Measurements from ENCODE around the gene TBXAS1. TPM values are rescaled to one million over a fixed set of nuclear protein-coding genes. Genes with fewer than 3 reads are reported as not detected.

Gene TBXAS1
- total and polyA plus RNA-seq, 2 donors from 2014 or later = 14.2 to 33.6 TPM

DNA sequence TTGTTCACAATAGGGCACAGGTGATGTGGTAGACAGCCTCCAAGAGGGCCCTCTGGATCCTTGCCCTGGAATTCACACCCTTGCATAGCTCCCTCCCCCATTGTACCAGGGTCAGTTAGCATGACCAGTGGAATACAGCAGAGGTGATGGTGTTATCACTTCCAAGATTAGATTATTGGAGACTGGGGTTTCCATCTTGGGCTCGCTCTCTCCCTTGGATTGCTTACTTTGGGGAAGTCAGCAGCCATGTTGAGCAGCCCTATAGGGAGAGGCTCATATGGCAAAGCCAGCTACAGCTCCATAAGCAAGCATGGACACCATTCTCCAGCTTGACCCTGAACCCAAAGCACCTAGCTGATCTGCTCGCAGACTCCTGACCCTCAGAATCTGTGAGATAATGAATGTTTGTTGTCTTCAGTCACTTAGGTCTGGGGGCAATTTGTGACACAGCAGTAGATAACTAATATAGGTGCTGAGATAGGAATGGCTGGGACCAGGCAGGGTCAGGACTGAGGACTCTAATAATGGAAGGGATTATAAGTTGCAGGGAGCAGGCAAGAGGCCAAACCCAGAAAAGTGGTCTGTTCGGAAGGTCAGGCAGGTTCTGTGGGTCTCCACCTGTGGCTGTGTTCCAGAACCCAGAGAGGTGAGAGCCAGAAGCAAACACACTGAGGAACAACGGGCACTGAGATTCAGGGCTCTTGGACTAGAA, 22.9 kb downstream of the TBXAS1 start:
- Histone ChIP-seq H3K9me3 (ENCODE audit: control insufficient read depth in 2 of 3, insufficient read depth in 1 of 3, low read length in 3 of 3) (peaks cover 0 to 3% (median 0%) of the 10 kb centered on the region in 3 donors), H3K27ac (ENCODE audit: low read depth in 2 of 2, low read length in 2 of 2) (no peak overlapping the region), H3K4me1 (ENCODE audit: control insufficient read depth in 2 of 3, insufficient read depth in 2 of 3, low read depth in 1 of 3, low read length in 3 of 3) (no peaks in the 10 kb centered on the region), H3K9ac (ENCODE audit: low read length in 3 of 3) (no peak overlapping the region), H3K27me3 (ENCODE audit: control insufficient read depth, insufficient read depth, low read length) (no peaks in the 10 kb centered on the region), H3K36me3 (ENCODE audit: control insufficient read depth in 2 of 3, insufficient read depth in 3 of 3, low read length in 3 of 3) (no peaks in the 10 kb centered on the region), H3K4me3 (ENCODE audit: low read length in 3 of 3) (no peak overlapping the region)
- FAIRE-seq (no peak), DNase-seq (no peak)
- intact Hi-C loops (cut with DNase I) = no loop called here
- no peak for TF ChIP-seq CTCF (IDR thresholded peaks at IDR 0.05; ENCODE audit: borderline replicate concordance, extremely low read depth, insufficient read depth)

- Histone ChIP-seq H3K9ac (ENCODE audit: low read length in 3 of 3) (no peak overlapping the region), H3K36me3 (ENCODE audit: control insufficient read depth in 2 of 3, insufficient read depth in 3 of 3, low read length in 3 of 3) (no peaks in the 10 kb centered on the region), H3K4me1 (ENCODE audit: control insufficient read depth in 2 of 3, insufficient read depth in 2 of 3, low read depth in 1 of 3, low read length in 3 of 3) (no peaks in the 10 kb centered on the region), H3K4me3 (ENCODE audit: low read length in 3 of 3) (no peak overlapping the region), H3K9me3 (ENCODE audit: control insufficient read depth in 2 of 3, insufficient read depth in 1 of 3, low read length in 3 of 3) (peaks cover 0 to 3% (median 0%) of the 10 kb centered on the region in 3 donors), H3K27me3 (ENCODE audit: control insufficient read depth, insufficient read depth, low read length) (no peaks in the 10 kb centered on the region), H3K27ac (ENCODE audit: low read depth in 2 of 2, low read length in 2 of 2) (no peak overlapping the region)
- FAIRE-seq = no peak
- intact Hi-C loops (cut with DNase I) = no loop called here
- TF ChIP-seq CTCF (IDR thresholded peaks at IDR 0.05; ENCODE audit: borderline replicate concordance, extremely low read depth, insufficient read depth) = no peak
- DNase-seq = no peak
These were observed 23.4 kb downstream of the TBXAS1 start for GRCh38 chr7:139852482-139852845.

DNA sequence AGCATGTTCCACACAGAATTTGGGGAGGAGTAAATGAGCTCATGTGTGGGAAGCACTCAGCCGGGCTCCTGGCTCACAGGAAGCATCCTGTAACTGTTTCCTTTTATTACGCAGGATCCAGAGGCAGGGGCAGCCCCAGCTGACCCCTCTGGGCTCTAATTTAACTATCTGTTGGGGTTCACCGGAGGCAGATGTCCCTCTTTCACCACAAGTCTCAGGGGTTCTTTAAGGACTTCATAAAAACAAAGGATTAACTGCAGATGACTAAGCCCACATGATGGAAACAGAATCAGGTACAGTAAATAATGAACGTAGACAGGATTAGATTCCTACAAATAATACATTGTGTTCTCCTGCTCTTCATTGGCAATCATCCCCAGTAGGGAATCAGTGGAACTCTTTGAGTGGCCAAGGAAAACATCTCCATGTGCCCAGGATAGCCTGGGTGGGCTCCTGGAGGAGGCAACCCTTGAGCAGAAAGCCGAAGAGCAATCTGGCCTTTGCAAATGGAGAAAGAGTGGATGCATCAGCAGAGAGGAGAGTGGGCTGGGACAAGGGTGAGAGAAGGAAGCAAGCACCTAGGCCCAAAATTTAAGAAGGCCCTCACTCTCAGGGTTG, 24.6 kb downstream of the TBXAS1 start:
- H3K27ac ChIP-seq (ENCODE audit: low read depth in 2 of 2, low read length in 2 of 2) = no peak overlapping the region
- intact Hi-C loops (cut with DNase I) = no loop called here
- FAIRE-seq = no peak
- H3K36me3 ChIP-seq (ENCODE audit: control insufficient read depth in 2 of 3, insufficient read depth in 3 of 3, low read length in 3 of 3) = no peaks in the 10 kb centered on the region
- no peaks in the 10 kb centered on the region for H3K27me3 ChIP-seq (ENCODE audit: control insufficient read depth, insufficient read depth, low read length)
- no peaks in the 10 kb centered on the region for H3K9me3 ChIP-seq (ENCODE audit: control insufficient read depth in 2 of 3, insufficient read depth in 1 of 3, low read length in 3 of 3)
- no peak overlapping the region for H3K4me3 ChIP-seq (ENCODE audit: low read length in 3 of 3)
- no peak for DNase-seq
- no peak for TF ChIP-seq CTCF (IDR thresholded peaks at IDR 0.05; ENCODE audit: borderline replicate concordance, extremely low read depth, insufficient read depth)
- H3K9ac ChIP-seq (ENCODE audit: low read length in 3 of 3) = no peak overlapping the region
- no peaks in the 10 kb centered on the region for H3K4me1 ChIP-seq (ENCODE audit: control insufficient read depth in 2 of 3, insufficient read depth in 2 of 3, low read depth in 1 of 3, low read length in 3 of 3)

Measured in kidney (tissue), 14 donors.